C4-2B (cell line): Measurements from ENCODE around the gene GRIN2D.

Source experiments
- H3K27ac ChIP-seq: fragments of 450-650 bp; 2 replicates; pipeline ENCODE4 v1.5.1; 2017
- ZFX ChIP-seq: fragments of 450-650 bp; IDR thresholded peaks from 2 replicates; pipeline ENCODE4 v1.6.1; 2017
- TF ChIP-seq, protein P1 (sequence below): fragments of 450-650 bp; conservative IDR thresholded peaks from 2 replicates; pipeline ENCODE4 v1.5.1; 2017; ENCODE audit warnings: mild to moderate bottlenecking

Gene GRIN2D

GRCh38 chr19:48353677-48354076 lies 39.8 kb upstream of the GRIN2D start:
- TF ChIP-seq, protein P1, sequence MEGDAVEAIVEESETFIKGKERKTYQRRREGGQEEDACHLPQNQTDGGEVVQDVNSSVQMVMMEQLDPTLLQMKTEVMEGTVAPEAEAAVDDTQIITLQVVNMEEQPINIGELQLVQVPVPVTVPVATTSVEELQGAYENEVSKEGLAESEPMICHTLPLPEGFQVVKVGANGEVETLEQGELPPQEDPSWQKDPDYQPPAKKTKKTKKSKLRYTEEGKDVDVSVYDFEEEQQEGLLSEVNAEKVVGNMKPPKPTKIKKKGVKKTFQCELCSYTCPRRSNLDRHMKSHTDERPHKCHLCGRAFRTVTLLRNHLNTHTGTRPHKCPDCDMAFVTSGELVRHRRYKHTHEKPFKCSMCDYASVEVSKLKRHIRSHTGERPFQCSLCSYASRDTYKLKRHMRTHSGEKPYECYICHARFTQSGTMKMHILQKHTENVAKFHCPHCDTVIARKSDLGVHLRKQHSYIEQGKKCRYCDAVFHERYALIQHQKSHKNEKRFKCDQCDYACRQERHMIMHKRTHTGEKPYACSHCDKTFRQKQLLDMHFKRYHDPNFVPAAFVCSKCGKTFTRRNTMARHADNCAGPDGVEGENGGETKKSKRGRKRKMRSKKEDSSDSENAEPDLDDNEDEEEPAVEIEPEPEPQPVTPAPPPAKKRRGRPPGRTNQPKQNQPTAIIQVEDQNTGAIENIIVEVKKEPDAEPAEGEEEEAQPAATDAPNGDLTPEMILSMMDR: no peak
- TF ChIP-seq ZFX: no peak
- no peak overlapping the region for H3K27ac ChIP-seq

DNA sequence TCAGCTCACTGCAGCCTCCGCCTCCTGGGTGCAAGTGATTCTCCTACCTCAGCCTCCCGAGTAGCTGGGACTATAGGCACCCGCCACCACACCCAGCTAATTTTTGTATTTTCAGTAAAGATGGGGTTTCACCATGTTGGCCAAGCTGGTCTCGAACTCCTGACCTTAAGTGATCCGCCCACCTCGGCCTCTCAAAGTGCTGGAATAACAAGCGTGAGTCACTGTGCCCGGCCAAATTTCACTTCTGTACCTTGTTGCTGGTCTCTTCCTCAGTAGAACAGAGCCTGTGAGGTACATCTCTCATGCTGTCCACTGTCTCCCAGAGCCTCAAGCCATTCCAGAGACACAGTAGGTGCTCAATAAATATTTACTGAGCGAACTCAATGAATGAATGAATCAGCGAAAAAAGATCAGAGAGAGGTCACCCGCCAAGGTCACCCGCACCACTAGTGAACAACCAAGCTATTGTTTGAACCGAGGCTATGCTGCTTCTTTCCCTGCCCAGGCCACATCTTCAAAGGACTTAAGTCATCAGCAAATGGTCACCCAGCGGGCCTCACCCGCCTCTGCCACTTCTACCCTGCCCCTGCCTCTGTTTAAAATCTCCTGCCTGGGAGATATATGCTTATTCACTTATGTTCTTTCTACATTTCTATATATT lies 39.0 kb upstream of the GRIN2D start:
- TF ChIP-seq, protein P1: no peak
- TF ChIP-seq ZFX: no peak
- H3K27ac ChIP-seq: no peak overlapping the region

DNA sequence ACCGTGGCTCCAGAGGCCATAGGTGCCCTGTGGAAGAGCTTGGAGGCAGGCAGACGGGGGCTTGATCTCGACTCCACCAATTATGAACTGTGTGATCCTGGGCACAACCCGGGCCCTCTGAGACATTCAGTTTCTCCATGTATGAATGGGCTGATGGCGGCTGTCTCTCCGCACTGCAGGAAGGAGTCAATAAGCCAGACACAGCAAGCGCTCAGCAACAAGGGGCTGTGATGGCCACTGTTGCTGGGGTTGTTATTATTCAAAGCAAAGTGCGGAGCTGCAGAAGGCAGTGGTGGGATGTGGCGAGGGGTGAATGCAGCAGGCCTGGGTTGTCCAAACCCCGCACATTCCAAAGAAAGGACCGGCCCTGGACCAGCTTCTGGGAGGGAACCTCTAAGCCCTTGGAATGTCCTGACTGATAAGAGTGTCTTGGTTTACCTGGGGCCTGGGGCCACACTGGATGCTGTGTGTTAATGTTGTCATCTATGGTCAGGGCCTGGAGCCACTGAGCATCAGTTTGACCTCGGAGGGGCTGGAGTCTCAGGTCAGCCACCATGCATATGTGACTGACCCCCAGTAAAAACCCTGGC lies 38.0 kb upstream of the GRIN2D start:
- TF ChIP-seq, protein P1: no peak
- TF ChIP-seq ZFX: no peak
- no peak overlapping the region for H3K27ac ChIP-seq

DNA sequence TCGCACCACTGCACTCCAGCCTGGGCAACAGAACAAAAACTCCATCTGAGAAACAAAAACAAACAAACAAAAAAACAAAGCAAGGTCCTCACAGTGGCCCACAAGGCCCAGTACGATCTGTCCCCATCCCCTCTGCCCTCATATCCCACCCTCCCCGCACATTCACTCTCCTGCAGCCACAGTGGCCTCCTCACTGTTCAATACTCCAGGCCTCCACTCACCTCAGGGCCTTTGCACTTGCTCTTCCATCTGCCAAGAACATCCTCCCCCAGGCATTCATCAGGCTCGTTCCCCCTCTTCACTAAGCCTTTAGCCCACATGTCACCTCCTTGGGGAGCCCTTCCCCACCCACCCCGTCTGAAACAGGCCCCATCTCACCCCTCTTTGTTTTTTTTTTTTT lies 34.3 kb upstream of the GRIN2D start:
- H3K27ac ChIP-seq: no peak overlapping the region
- TF ChIP-seq ZFX: no peak
- TF ChIP-seq, protein P1: no peak

DNA sequence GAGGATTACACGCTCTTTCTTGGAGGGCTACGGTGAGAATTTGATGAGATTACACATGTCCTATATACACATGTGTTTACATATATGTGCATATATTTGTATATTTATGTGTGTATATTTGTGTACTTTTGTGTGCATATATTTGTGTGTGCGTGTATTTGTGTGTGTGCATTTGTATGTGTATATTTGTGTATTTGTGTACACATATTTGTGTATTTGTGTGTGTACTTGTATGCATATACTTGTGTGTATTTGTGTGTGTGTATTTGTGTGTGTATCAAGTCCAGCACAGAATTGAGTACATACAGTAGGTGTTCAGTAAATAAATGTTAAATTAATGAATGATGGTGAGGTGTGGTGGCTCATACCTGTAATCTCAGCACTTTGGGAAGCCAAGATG lies 31.6 kb upstream of the GRIN2D start:
- no peak for TF ChIP-seq ZFX
- TF ChIP-seq, protein P1: no peak

GRCh38 chr19:48362716-48363499 lies 30.6 kb upstream of the GRIN2D start:
- peak overlapping the region; percentile 93 for H3K27ac ChIP-seq
- TF ChIP-seq, protein P1: no peak
- TF ChIP-seq ZFX: peak; percentile 54; the same call in 1 of the 2 replicates

More for the DNA sequence above, 31.6 kb upstream of the GRIN2D start:
- H3K27ac ChIP-seq: no peak overlapping the region

GRCh38 chr19:48363500-48363809 lies 30.0 kb upstream of the GRIN2D start:
- H3K27ac ChIP-seq: peak overlapping the region; percentile 93
- TF ChIP-seq, protein P1: no peak
- TF ChIP-seq ZFX: peak; percentile 4; the same call in 1 of the 2 replicates
